Right hindlimb (tissue), 1 donor: ENCODE measurements around the gene EID1.
"Not testable (repeated sequence)": the region's sequence is repeated elsewhere in the genome, so short reads cannot be mapped to it uniquely, and the experiment has no call there.

Experiments
- DNase-seq: peaks from one replicate; pipeline ENCODE4 v3.0.0-alpha.2; 2018

The EID1 gene

GRCh38 chr15:48871542-48871941, 6.4 kb upstream of the EID1 start:
- no peak for DNase-seq

- DNase-seq: no peak
Measured at GRCh38 chr15:48872632-48873031, 5.3 kb upstream of the EID1 start.

DNA sequence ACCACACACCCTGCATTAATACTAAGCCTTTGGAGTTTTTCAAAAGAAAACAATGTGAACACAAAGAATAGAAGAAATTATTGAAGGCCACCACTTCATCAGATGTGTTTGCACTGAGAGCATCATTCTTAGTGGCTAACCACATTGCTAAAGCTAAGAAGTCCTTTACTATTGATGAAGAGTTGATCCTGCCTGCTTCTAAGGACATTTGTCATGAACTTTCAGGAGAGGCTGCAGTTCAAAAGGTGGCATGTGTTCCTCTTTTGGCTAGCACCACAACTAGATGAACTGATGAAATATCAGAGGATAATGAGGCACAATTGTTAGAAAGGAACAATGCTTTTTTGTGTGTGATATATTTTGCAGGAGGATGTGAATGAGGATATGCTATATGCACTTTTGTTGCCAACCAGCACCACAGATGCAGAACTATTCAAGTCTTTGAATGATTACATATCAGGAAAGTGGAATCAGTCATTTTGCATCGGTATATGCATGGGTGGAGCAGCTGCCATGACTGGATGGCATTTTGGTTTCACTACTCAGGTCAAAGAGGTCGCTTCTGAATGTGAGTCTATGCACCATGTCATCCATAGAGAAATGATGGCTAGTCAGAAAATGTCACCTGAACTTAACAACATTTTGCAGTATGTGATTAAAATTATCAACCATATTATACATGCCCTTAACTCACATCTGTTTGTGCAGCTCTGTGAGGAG, 2.5 kb upstream of the EID1 start:
- DNase-seq: no peak

DNA sequence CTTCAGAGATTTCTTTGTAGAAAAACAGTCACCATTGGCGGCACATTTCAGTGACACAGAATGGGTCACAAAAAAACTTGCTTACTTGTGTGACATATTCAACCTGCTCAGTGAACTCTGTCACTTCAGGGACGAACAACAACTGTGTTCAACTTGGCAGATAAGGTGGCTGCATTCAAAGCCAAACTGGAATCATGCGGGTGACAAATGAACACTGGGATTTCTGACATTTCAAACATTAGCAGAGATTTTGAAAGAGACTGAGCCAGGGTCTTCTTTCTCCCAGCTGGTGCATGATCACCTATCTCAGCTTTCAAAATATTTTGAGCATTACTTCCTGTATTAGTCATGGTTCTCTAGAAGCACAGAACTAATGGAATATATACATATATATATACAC, 1.9 kb upstream of the EID1 start:
- DNase-seq: no peak

DNA sequence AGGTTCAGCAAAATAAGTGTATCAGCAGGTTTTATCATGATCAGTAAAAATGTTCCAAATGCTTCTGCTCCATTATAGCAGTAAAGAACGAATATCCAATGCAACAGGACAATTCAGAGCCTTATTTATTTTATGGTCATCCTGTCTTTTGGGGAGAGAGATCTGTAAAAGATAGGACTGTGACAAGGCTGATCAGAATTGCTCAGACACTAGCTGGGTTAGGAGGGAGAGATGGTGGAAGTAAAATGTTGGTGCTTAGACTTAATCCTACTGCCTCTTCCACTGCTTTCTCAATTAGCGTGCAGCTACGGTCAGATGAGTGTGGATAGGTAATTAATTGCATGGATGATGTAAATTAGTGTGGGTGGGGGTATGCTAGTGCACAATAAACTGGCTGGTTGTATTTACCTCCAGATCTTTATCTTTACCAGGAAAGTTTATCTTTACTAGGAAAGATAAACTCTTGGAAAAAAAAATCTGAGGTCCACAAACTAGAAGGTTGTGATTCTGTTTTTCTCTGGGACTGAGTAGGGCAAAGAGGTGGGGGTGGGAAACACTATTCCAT, 2.2 kb downstream of the EID1 start:
- DNase-seq: no peak

GRCh38 chr15:48883699-48884098, 5.8 kb downstream of the EID1 start:
- no peak for DNase-seq

GRCh38 chr15:48887144-48887543, 9.2 kb downstream of the EID1 start:
- no peak for DNase-seq

- DNase-seq: no peak
Measured at GRCh38 chr15:48888191-48888590, 10.3 kb downstream of the EID1 start.

GRCh38 chr15:48888836-48889235, 10.9 kb downstream of the EID1 start:
- DNase-seq: no peak

GRCh38 chr15:48889925-48890324, 12.0 kb downstream of the EID1 start:
- DNase-seq: no peak

DNA sequence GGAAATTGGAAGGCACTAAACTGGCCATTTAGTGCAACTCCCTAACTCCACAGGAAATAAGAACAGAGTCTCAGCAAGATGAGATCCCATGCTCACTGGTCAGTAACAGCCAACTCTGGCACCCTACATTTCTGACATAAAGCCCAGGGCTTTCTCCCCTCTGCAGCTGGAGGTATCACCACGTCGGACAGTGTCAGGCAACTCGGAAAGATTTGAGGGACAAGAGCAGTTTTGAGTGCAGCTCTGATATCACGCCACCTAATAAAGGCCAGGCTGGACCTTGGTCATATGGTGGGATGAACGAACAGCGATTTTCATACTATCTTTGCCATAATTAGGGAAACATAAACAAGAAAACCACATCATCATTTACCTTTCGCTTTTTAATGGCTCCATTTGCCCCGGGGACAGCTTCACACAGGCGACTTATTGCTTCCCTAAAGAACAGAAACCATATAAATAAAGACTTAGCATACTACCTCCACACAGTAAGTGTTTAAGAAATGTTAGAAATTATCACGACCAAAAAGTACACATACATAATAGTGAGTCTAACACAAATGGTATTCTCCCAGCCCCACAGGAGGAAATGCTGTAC, 12.5 kb downstream of the EID1 start:
- no peak for DNase-seq

DNA sequence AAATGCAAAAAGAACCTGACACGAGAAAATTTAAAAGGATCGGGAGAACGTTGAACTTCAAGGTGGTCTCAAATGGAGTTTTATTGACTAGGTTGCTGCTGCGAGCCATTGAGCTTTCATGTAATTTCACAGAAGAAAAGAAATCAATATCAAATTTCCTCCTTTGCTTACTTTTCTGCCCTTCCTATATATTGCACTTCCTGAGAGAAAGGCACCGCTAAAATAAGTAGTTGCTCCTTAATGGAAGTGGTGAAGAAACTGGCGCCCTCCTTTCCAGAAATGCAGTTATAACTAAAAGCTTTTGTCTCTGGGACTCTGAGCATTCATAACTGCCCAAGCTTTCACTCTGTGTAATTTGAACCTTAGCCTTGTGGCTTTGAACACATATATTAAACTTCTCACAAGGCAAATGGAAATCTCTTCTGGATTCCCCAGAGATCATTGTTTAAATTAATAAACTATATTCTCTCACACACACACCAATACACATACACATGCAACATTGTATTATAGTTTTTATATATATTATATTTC, 13.4 kb downstream of the EID1 start:
- no peak for DNase-seq

DNA sequence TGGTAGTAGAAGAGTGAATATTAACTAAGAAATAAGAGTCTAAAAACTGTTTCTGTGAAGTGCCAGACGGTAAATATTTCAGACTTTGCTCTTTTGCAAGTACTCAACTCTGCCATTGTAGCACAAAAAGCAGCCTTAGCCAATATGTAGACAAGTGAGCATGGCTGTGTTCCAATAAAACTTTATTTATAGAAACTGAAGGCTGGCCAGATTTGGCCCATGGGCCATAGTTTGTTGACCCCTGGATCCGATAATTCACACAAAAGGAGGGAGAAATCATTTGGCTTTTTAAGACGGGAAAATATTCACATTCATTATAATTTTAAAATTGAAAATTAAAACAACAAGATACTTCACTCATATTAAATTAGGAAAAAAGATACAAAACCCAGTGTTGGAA, 15.4 kb downstream of the EID1 start:
- no peak for DNase-seq

DNA sequence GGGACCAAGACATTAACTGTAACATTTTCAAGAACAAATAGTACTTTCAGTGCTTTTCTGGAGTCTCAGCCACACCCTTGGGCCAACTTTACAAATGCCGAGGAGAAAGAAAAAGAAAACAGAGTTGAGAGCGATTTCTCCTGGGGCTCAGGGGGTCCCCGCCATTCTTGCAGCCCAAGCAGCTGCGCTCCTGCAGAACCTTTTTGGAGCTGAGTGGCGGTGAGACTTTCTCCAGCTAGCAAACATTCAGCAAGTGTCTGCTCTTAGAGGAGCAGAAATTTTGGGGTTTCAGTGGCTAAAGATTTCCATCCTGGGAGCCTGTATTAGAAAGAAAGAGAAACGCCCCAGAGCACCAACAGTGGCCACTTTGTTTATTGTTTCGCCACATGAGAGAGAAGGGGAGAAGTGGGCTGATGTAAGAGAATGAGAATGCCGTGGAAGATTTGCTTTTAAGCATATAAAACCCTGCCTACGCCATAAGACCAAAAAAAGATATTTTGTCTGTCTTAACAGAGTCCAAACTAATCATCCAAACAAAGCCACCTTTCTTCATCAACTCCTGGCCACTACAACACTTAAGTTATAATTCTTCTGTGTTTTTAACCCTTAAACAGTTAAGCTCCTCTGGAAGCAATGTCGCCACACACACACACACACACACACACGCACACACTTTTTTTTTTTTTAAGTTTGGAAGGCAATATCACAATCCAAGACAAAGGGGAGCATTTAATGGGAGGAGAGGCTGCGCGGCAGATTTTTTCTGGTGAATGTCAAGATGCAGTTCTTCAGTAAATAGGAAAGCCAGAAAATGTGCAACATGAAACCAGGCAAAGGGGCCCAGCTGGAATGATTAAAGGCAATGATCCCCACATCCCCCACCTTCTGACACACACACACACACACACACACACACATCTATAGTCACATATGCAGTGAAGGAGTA, 19.2 kb downstream of the EID1 start:
- peak; percentile 73 for DNase-seq

DNA sequence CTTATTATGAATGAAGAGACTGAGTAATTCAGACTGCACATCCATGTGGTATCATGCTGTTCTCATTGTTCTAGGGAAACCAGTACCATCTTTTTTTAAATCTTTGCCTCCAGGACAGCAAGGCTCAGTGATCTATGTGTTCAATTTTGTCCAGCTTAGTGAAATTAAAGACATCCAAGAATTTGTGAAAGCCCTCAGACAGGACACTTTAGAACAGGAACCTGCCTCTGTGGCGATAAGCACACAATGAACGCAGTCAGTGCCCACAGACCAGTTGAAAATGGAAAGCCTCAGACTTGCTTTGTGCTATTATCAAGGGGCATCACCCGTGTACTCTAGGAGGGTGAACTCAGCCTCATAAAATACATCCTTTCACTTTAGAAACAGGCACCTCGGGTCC, 20.1 kb downstream of the EID1 start:
- no peak for DNase-seq

GRCh38 chr15:48898446-48898845, 20.5 kb downstream of the EID1 start:
- no peak for DNase-seq

DNA sequence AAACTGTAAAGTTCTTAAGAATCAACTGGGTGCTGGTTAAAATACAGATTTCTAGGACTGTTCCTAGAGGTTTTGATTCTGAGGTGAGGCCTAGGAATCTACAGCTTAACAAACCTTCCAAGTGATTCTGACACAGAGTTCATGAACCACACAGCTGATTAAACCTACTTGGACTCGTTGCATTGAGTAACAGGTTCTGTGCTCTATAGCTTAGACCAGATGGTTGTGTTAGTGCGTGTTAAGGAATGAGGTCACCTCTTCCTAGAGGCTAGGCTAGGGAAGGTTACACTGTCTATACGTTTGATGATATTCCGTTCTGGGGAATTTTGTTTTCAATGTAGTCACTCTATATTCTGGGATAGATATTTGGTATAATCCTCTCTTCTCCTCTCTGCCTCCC, 21.9 kb downstream of the EID1 start:
- DNase-seq: no peak

GRCh38 chr15:48904758-48905157, 26.8 kb downstream of the EID1 start:
- DNase-seq: no peak

GRCh38 chr15:48905216-48905615, 27.3 kb downstream of the EID1 start:
- DNase-seq: no peak

GRCh38 chr15:48905847-48906246, 27.9 kb downstream of the EID1 start:
- DNase-seq: no peak

DNA sequence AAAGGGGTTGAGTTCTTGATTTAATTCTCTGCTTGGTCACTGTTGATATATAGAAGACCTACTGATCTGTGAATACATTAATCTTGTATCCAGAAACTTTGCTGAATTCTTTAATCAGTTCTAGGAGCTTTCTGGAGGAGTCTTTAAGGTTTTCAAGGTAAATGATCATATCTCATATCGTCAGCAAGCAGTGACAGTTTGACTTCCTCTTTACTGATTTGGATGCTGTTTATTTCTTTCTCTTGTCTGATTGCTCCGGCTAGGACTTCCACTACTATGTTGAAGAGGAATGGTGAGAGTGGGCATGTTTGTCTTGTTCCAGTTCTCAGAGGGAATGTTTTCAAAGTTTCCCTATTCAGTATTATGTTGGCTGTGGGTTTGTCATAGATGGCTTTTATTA, 31.4 kb downstream of the EID1 start:
- not testable (repeated sequence) for DNase-seq

DNA sequence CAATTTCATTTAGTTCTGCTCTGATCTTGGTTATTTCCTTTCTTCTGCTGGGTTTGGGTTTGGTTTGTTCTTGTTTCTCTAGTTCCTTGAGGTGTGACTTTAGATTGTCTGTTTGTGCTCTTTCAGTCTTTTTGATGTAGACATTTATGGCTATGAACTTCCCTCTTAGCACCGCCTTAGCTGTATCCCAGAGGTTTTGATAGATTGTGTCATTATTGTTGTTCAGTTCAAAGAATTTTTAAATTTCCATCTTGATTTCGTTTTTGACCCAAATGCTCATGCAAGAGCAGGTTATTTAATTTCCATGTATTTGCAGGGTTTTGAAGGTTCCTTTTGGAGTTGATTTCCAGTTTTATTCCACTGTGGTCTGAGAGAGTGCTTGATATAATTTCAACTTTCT, 32.6 kb downstream of the EID1 start:
- not testable (repeated sequence) for DNase-seq

GRCh38 chr15:48913141-48913540, 35.2 kb downstream of the EID1 start:
- DNase-seq: no peak
